Breast epithelium (tissue), 4 donors: ENCODE results near the gene DNAI7. TPM values are rescaled to one million over a fixed set of nuclear protein-coding genes. Genes with fewer than 3 reads are reported as not detected.

Source experiments
- DNase-seq, 2 donors: peaks; one replicate each; pipeline ENCODE4 v3.0.0-alpha.2; 2019; ENCODE audit warnings: low spot score in 2 of 2
- H3K27ac ChIP-seq, 2 donors: fragments of 200-600 bp; sonication (generic) in 1 of 2; one replicate each; pipeline ENCODE4 v1.5.1; 2016 to 2019; ENCODE audit warnings: mild to moderate bottlenecking in 1 of 2
- H3K27me3 ChIP-seq, 2 donors: fragments of 200-600 bp; sonication (generic) in 1 of 2; one replicate each; pipeline versions ENCODE4 v1.5.1 to v1.6.0; 2017 to 2019; ENCODE audit warnings: control low read depth in 1 of 2, mild to moderate bottlenecking in 1 of 2
- H3K36me3 ChIP-seq: fragments of 200-600 bp; one replicate; pipeline ENCODE4 v1.5.1; 2019
- H3K4me1 ChIP-seq, 2 donors: fragments of 200-600 bp; sonication (generic); one replicate each; pipeline ENCODE4 v1.5.1; 2016 to 2019; ENCODE audit warnings: control low read depth in 1 of 2
- H3K4me3 ChIP-seq, 3 donors: fragments of 200-600 bp; sonication (generic); 1 replicate in 2 of 3; 2 replicates in 1 of 3; pipeline ENCODE4 v1.5.1; 2016 to 2019; ENCODE audit warnings: mild to moderate bottlenecking in 3 of 3, moderate library complexity in 2 of 3
- H3K9me3 ChIP-seq, 2 donors: fragments of 200-600 bp; sonication (generic) in 1 of 2; one replicate each; pipeline ENCODE4 v1.5.1; 2016 to 2019; ENCODE audit warnings: control low read depth in 1 of 2
- CTCF ChIP-seq, 3 donors: fragments of 450-650 bp; IDR thresholded peaks; one replicate each; pipeline ENCODE4 v1.5.1; 2016 to 2017; ENCODE audit warnings: antibody characterized with exemption in 3 of 3, mild to moderate bottlenecking in 3 of 3, moderate library complexity in 3 of 3
- POLR2A ChIP-seq: fragments of 450-650 bp; IDR thresholded peaks from one replicate; pipeline ENCODE4 v1.6.1; 2016; ENCODE audit warnings: antibody characterized with exemption, mild to moderate bottlenecking, moderate library complexity
- POLR2AphosphoS5 ChIP-seq, 3 donors: sonication (generic); formaldehyde crosslinking; IDR thresholded peaks; one replicate each; pipeline ENCODE4 v1.6.1; 2017; ENCODE audit warnings: antibody characterized with exemption in 3 of 3
- intact Hi-C: fragments of 100-400 bp; cut with DNase I; formaldehyde crosslinking; loops from one replicate; pipeline ENCODE4 v1.15.1; 2023; ENCODE audit warnings: low total_unique reads
- total RNA-seq, 3 donors: library from RNA; depleted of rRNA; stranded (reverse); fragments of >200 nt; gene quantifications; one replicate each; pipeline ENCODE4 v1.1.0, GENCODE V29; 2016

The DNAI7 gene
- total RNA-seq, 3 donors from 2014 or later = 1.1 to 4.2 (median 2.0) TPM

GRCh38 chr12:25236626-25237025, 41.7 kb upstream of the DNAI7 start:
- Histone ChIP-seq H3K4me1 (no peaks in the 10 kb centered on the region), H3K4me3 (no peak overlapping the region), H3K27me3 (no peaks in the 10 kb centered on the region), H3K36me3 (no peaks in the 10 kb centered on the region), H3K9me3 (no peaks in the 10 kb centered on the region), H3K27ac (no peak overlapping the region)
- no peak for TF ChIP-seq POLR2AphosphoS5 (IDR thresholded peaks at IDR 0.05)
- no peak for TF ChIP-seq CTCF (IDR thresholded peaks at IDR 0.05)
- no peak for TF ChIP-seq POLR2A
- DNase-seq = no peak
- intact Hi-C loops = no loop called here

- no peak overlapping the region for H3K4me3 ChIP-seq
- intact Hi-C loops = no loop called here
- H3K36me3 ChIP-seq = no peaks in the 10 kb centered on the region
- no peak overlapping the region for H3K27ac ChIP-seq
- no peaks in the 10 kb centered on the region for H3K27me3 ChIP-seq
- no peak for DNase-seq
- H3K4me1 ChIP-seq = no peaks in the 10 kb centered on the region
- no peak for TF ChIP-seq POLR2A
- H3K9me3 ChIP-seq = no peaks in the 10 kb centered on the region
Measured at GRCh38 chr12:25236190-25236589, 41.2 kb upstream of the DNAI7 start.

- H3K27me3 ChIP-seq = no peaks in the 10 kb centered on the region
- no peak for DNase-seq
- H3K36me3 ChIP-seq = peaks cover 10% of the 10 kb centered on the region
- H3K27ac ChIP-seq = no peak overlapping the region
- intact Hi-C loops = no loop called here
- H3K4me3 ChIP-seq = no peak overlapping the region
- no peaks in the 10 kb centered on the region for H3K9me3 ChIP-seq
- H3K4me1 ChIP-seq = no peaks in the 10 kb centered on the region
- TF ChIP-seq CTCF (IDR thresholded peaks at IDR 0.05) (no peak), POLR2A (no peak), POLR2AphosphoS5 (IDR thresholded peaks at IDR 0.05) (no peak)
Measured at GRCh38 chr12:25213338-25213737, 18.4 kb upstream of the DNAI7 start.

DNA sequence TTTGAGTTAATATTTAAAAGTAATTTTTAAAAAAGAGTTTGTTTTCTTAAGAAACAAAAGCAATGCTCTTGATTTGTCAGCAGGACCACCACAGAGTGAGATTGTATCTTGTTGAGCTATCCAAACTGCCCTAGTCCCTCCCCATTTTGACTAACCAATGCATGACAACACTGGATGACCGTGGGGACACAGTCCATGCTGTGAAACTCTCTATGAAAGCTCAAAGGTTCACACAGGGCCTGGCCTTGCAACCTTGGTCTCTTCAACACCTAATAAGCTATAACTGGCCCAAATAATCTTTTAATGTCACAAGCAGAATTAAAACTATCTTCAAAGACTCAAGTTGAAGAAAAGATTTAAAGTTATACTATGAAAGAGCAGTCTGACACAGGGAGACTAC, 13.6 kb upstream of the DNAI7 start:
- no peak for TF ChIP-seq POLR2AphosphoS5 (IDR thresholded peaks at IDR 0.05)
- no peak for TF ChIP-seq CTCF (IDR thresholded peaks at IDR 0.05)
- no peak for TF ChIP-seq POLR2A
- Histone ChIP-seq H3K27me3 (no peaks in the 10 kb centered on the region), H3K4me1 (no peaks in the 10 kb centered on the region), H3K27ac (no peak overlapping the region), H3K36me3 (peaks cover 4% of the 10 kb centered on the region), H3K4me3 (no peak overlapping the region), H3K9me3 (no peaks in the 10 kb centered on the region)
- intact Hi-C loops = no loop called here
- DNase-seq = no peak

- Histone ChIP-seq H3K4me3 (no peak overlapping the region), H3K36me3 (peaks cover 4% of the 10 kb centered on the region)
Measured at GRCh38 chr12:25207846-25208245, 12.9 kb upstream of the DNAI7 start.

More at GRCh38 chr12:25207846-25208245, 12.9 kb upstream of the DNAI7 start:
- no peak for DNase-seq
- intact Hi-C loops = no loop called here
- H3K9me3 ChIP-seq = no peaks in the 10 kb centered on the region
- H3K27me3 ChIP-seq = no peaks in the 10 kb centered on the region
- H3K27ac ChIP-seq = no peak overlapping the region
- TF ChIP-seq POLR2A (no peak), CTCF (IDR thresholded peaks at IDR 0.05) (no peak), POLR2AphosphoS5 (IDR thresholded peaks at IDR 0.05) (no peak)
- H3K4me1 ChIP-seq = no peaks in the 10 kb centered on the region
